GM12878 (cell line): ENCODE data around the gene CCNYL1. TPM values are rescaled to one million over a fixed set of nuclear protein-coding genes. Genes with fewer than 3 reads are reported as not detected.

Experiments used
- ATAC-seq: fragments of 200-7000 bp; cut with Tn5 transposase; 3 replicates; pipeline ENCODE4 v1.9.1; 2020; ENCODE audit warnings: mild to moderate bottlenecking, moderate library complexity
- BruUV-seq: library from RNA; stranded (reverse); fragments of 400-500 nt; replicated peaks from 2 replicates; lab custom pipeline; 2021; lab: Mats Ljungman, UMichigan
- CTCF ChIA-PET: fragments of 300-600 bp; sonication (Branson Sonifier 250); formaldehyde crosslinking; extraction: SDS; loops from one replicate; lab custom pipeline; 2021; ENCODE audit warnings: inconsistent platforms; lab: Yijun Ruan, JAX
- POLR2A ChIA-PET: fragments of 350-600 bp; formaldehyde crosslinking; extraction: SDS; loops from one replicate; lab custom pipeline; 2021; ENCODE audit warnings: inconsistent platforms; lab: Charles Lee
- RAD21 ChIA-PET: fragments of 300-600 bp; sonication (Branson Sonifier 250); formaldehyde crosslinking; loops from one replicate; lab custom pipeline; 2023; ENCODE audit warnings: antibody characterized with exemption; ENCODE audit not compliant: unreplicated experiment; lab: Charles Lee
- SMC1A ChIA-PET: fragments of 300-600 bp; sonication (Branson Sonifier 250); formaldehyde crosslinking; loops from one replicate; lab custom pipeline; 2023; ENCODE audit not compliant: unreplicated experiment, uncharacterized antibody; lab: Charles Lee
- DNase-seq: peaks from one replicate; pipeline ENCODE4 v3.0.0-alpha.2; 2011; ENCODE audit warnings: low read depth, low spot score
- FAIRE-seq: peaks from 3 replicates; lab custom pipeline; 2011; peaks lifted over from hg19 to GRCh38; lab: Jason Lieb, UNC
- H2AFZ ChIP-seq: 2 replicates; pipeline ENCODE4 v1.6.0; 2011; ENCODE audit warnings: low read depth, low read length, control low read depth; ENCODE audit not compliant: control insufficient read depth
- H3K27ac ChIP-seq: 2 replicates; pipeline ENCODE4 v1.5.1; 2011; ENCODE audit warnings: control low read depth; ENCODE audit not compliant: control insufficient read depth, insufficient read depth
- H3K27me3 ChIP-seq, 2 experiments: replicated peaks in 1 of 2; 2 replicates each; pipeline versions ENCODE4 v1.6.0 to v1.6.1; 2011; ENCODE audit warnings: low read length in 1 of 2; ENCODE audit not compliant: control insufficient read depth in 2 of 2, insufficient read depth in 2 of 2
- H3K36me3 ChIP-seq, 2 experiments: 2 replicates each; pipeline ENCODE4 v1.5.1; 2011; ENCODE audit warnings: low read length in 1 of 2; ENCODE audit not compliant: control insufficient read depth in 2 of 2, insufficient read depth in 2 of 2
- H3K4me1 ChIP-seq: 2 replicates; pipeline ENCODE4 v1.6.1; 2011; ENCODE audit warnings: mild to moderate bottlenecking, low read length, moderate library complexity, mixed read lengths; ENCODE audit not compliant: control insufficient read depth, insufficient read depth
- H3K4me2 ChIP-seq: 2 replicates; pipeline ENCODE4 v1.6.0; 2011; ENCODE audit warnings: control low read depth; ENCODE audit not compliant: control insufficient read depth, insufficient read depth
- H3K4me3 ChIP-seq: fragments of 200-600 bp; sonication (generic); 2 replicates; pipeline ENCODE4 v1.5.1; 2016
- H3K79me2 ChIP-seq: 2 replicates; pipeline ENCODE4 v1.6.0; 2011; ENCODE audit warnings: low read length; ENCODE audit not compliant: control insufficient read depth, insufficient read depth
- H3K9ac ChIP-seq: 2 replicates; pipeline ENCODE4 v1.8.0; 2011; ENCODE audit warnings: low read length, control low read depth, mixed read lengths; ENCODE audit not compliant: control insufficient read depth, insufficient read depth
- H3K9me3 ChIP-seq: replicated peaks from 3 replicates; pipeline ENCODE4 v1.5.1; 2011; ENCODE audit warnings: mild to moderate bottlenecking, low read length; ENCODE audit not compliant: control insufficient read depth, insufficient read depth
- H4K20me1 ChIP-seq: 2 replicates; pipeline ENCODE4 v1.6.0; 2011; ENCODE audit not compliant: control insufficient read depth, insufficient read depth
- FOS ChIP-seq: IDR thresholded peaks from 3 replicates; pipeline ENCODE4 v1.6.1; 2011; ENCODE audit warnings: borderline replicate concordance; ENCODE audit not compliant: insufficient read length; ENCODE audit errors: extremely low read depth
- FOXM1 ChIP-seq: IDR thresholded peaks from 2 replicates; pipeline ENCODE4 v1.6.1; 2012; ENCODE audit warnings: low read depth, mild to moderate bottlenecking, inconsistent platforms, low read length, moderate library complexity
- HDGF ChIP-seq: fragments of 450-650 bp; IDR thresholded peaks from 2 replicates; pipeline ENCODE4 v1.6.1; 2016; ENCODE audit warnings: antibody characterized with exemption
- SMARCA5 ChIP-seq: fragments of 450-650 bp; IDR thresholded peaks from 2 replicates; pipeline ENCODE4 v1.6.1; 2017; ENCODE audit warnings: mild to moderate bottlenecking
- WGBS: methylation state at CpG from one replicate; pipeline ENCODE4 v1.1.6; 2016; ENCODE audit warnings: low lambda C conversion rate; ENCODE audit not compliant: insufficient replicate concordance, insufficient coverage; ENCODE audit errors: missing lambda C conversion rate; 5-methylcytosine and 5-hydroxymethylcytosine counted together
- in situ Hi-C: fragments of 300-500 bp; cut with MboI; formaldehyde crosslinking; loops from 9 replicates; pipeline ENCODE4 v1.14.3; 2018; ENCODE audit warnings: mixed read lengths
- intact Hi-C: fragments of 100-400 bp; cut with micrococcal nuclease; formaldehyde crosslinking; loops from one replicate; pipeline ENCODE4 v1.14.2; 2022; ENCODE audit not compliant: unreplicated experiment
- polyA plus RNA-seq, 11 experiments: library from polyadenylated mRNA; depleted of rRNA in 4 of 11; unstranded in 6 of 11; stranded (reverse) in 5 of 11; fragments of >200 nt; fragmentation: Nextera tagmentation in 4 of 11; fragmentation: Illumina TruSeq in 1 of 11; extraction: Ambion mirVana in 4 of 11; extraction: Trizol in 1 of 11; gene quantifications; 1 replicate in 1 of 11; 2 replicates in 10 of 11; pipeline versions ENCODE4 v1.2.1 to v1.2.3, GENCODE V29; 2011 to 2016; ENCODE audit warnings: inconsistent platforms in 2 of 11, missing spikeins in 2 of 11, low read depth in 1 of 11
- total RNA-seq, 4 experiments: library from RNA; depleted of rRNA in 3 of 4; stranded (reverse); fragments of >200 nt in 3 of 4; fragmentation: Illumina TruSeq in 1 of 4; extraction: Trizol in 1 of 4; gene quantifications; 2 replicates each; pipeline versions ENCODE4 v1.2.1 to v1.2.3, GENCODE V29; 2013 to 2021
- TF ChIP-seq, protein P1 (sequence below): fragments of 450-650 bp; IDR thresholded peaks from 2 replicates; pipeline ENCODE4 v1.6.1; 2017; ENCODE audit warnings: low read depth, mild to moderate bottlenecking, moderate library complexity

The CCNYL1 gene
- total and polyA plus RNA-seq, 10 of the 15 experiments (the other 5 are each of a cell fraction or from before 2014, with no cell fraction given) = 1.8 to 12.3 (median 5.9) TPM

DNA sequence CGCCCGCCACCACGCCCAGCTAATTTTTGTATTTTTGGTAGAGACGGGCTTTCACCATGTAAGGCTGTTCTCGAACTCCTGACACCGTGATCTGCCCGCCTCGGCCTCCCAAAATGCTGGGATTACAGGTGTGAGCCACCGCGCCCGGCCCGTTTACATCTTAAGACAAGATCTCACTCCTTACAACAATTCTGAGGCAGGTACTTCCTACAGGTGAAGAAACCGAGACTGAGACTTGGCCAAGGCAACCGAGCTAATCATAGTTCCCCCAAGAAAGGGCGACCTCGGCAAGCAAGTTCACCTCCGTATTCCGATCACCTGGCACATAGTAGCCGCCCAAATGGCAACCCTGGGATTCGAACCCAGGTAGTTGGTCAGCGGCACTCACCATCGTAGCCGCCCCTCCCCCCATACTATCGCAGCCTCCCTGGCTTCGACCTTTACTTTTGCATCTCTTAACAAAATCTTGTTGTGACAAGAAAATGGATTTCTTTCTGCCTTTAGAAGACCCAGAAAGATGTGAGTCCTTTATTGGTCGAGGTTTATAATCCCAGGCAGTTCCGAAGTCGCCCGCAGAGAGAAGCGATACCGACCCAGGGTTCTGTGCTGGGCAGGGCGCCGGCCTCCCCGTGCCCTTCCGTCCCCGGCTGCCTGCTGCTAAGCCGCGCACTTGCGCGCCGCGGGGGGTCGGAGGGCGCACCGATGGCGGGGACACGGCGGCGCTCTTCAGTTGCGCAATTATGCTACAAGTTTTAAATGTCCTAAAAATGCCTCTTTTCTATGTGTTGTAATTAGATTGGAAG, 59.4 kb downstream of the CCNYL1 start:
- 30% methylated on average over 50 of the region's 50 CpGs for WGBS
- peak overlapping the region; percentile 100 for H3K4me2 ChIP-seq
- H3K27ac ChIP-seq = no peak overlapping the region
- intact Hi-C loops (no loop called here), in situ Hi-C loops (no loop called here)
- no peak for TF ChIP-seq HDGF
- no peak for TF ChIP-seq FOS
- TF ChIP-seq, protein P1, sequence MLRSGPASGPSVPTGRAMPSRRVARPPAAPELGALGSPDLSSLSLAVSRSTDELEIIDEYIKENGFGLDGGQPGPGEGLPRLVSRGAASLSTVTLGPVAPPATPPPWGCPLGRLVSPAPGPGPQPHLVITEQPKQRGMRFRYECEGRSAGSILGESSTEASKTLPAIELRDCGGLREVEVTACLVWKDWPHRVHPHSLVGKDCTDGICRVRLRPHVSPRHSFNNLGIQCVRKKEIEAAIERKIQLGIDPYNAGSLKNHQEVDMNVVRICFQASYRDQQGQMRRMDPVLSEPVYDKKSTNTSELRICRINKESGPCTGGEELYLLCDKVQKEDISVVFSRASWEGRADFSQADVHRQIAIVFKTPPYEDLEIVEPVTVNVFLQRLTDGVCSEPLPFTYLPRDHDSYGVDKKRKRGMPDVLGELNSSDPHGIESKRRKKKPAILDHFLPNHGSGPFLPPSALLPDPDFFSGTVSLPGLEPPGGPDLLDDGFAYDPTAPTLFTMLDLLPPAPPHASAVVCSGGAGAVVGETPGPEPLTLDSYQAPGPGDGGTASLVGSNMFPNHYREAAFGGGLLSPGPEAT = no peak
- 0 out of 2 replicates have a peak, but pooled peaks have one; percentile 51 for TF ChIP-seq SMARCA5
- no peak for TF ChIP-seq FOXM1
- H3K79me2 ChIP-seq = no peaks in the 10 kb centered on the region
- H3K9ac ChIP-seq = no peak overlapping the region
- H3K9me3 ChIP-seq = no peaks in the 10 kb centered on the region; the same call in 2 of the 3 replicates
- ChIA-PET RAD21 (interaction anchor here (0.9 to 1.5 kb wide), 5 partner anchors 25 to 201 kb away, joined by 3 to 6 read pairs (median 3); no protein-coding TSS in a partner anchor), SMC1A (interaction anchor here (0.7 to 3.3 kb wide), 7 partner anchors 13 to 204 kb away, joined by 3 to 18 read pairs (median 4); no protein-coding TSS in a partner anchor), CTCF (interaction anchor here (1.0 to 2.7 kb wide), 8 partner anchors 10 to 270 kb away, joined by 3 to 14 read pairs (median 4); partner anchors contain the start of gene METTL21A), POLR2A (interaction anchor here (0.5 to 1.2 kb wide), 3 partner anchors 12 to 199 kb away, joined by 3 to 9 read pairs (median 3); no protein-coding TSS in a partner anchor)
- ATAC-seq = no peak
- peak overlapping the region; percentile 87 for H3K4me3 ChIP-seq
- peak overlapping the region; percentile 46; the same call in 1 of the 2 replicates for H2AFZ ChIP-seq
- H3K27me3 ChIP-seq = no peaks in the 10 kb centered on the region; a peak in 2 of 4 replicates
- DNase-seq = no peak
- H3K36me3 ChIP-seq = no peaks in the 10 kb centered on the region
- H3K4me1 ChIP-seq = peaks cover 17% of the 10 kb centered on the region
- no peaks in the 10 kb centered on the region for H4K20me1 ChIP-seq
- FAIRE-seq = peak; percentile 41
- no TSS peak for BruUV-seq
